SU-DHL-6 (cell line): ENCODE measurements around the gene GARIN5B.

Experiments used
- H2AFZ ChIP-seq: fragments of 200-600 bp; sonication (generic); 2 replicates; pipeline ENCODE4 v1.6.1; 2014; ENCODE audit warnings: low read depth, mild to moderate bottlenecking, moderate library complexity, mixed read lengths, antibody characterized with exemption, low read length; ENCODE audit not compliant: severe bottlenecking
- H3F3A ChIP-seq: fragments of 200-600 bp; shearing (Covaris generic); 2 replicates; pipeline ENCODE4 v1.6.0; 2016; ENCODE audit warnings: antibody characterized with exemption, mild to moderate bottlenecking; ENCODE audit not compliant: insufficient read depth
- H3K27ac ChIP-seq: fragments of 200-600 bp; sonication (generic); 2 replicates; pipeline ENCODE4 v1.5.1; 2016; ENCODE audit warnings: low read depth, mild to moderate bottlenecking, low read length, moderate library complexity, mixed read lengths
- H3K27me3 ChIP-seq: fragments of 200-600 bp; sonication (generic), shearing (Covaris generic); 2 replicates; pipeline ENCODE4 v1.6.0; 2014; ENCODE audit warnings: mild to moderate bottlenecking, low read length
- H3K36me3 ChIP-seq: fragments of 200-600 bp; sonication (generic); 2 replicates; pipeline ENCODE4 v1.6.1; 2014; ENCODE audit warnings: mild to moderate bottlenecking, low read length, mixed read lengths
- H3K4me2 ChIP-seq: fragments of 300-600, 200-600 bp; shearing (Covaris generic), sonication (generic); 2 replicates; pipeline ENCODE4 v1.6.0; 2014; ENCODE audit warnings: low read length, low read depth, mild to moderate bottlenecking; ENCODE audit not compliant: poor library complexity, severe bottlenecking
- H3K4me3 ChIP-seq: fragments of 200-600 bp; sonication (generic); 2 replicates; pipeline ENCODE4 v1.5.1; 2014; ENCODE audit warnings: antibody characterized with exemption, low read length, mild to moderate bottlenecking, mixed read lengths; ENCODE audit not compliant: insufficient read depth, poor library complexity, severe bottlenecking
- H3K79me2 ChIP-seq: fragments of 200-600 bp; sonication (generic); 2 replicates; pipeline ENCODE4 v1.6.1; 2014; ENCODE audit warnings: mild to moderate bottlenecking, low read length, moderate library complexity; ENCODE audit not compliant: insufficient read depth
- H3K9ac ChIP-seq: fragments of 200-600 bp; sonication (generic); 2 replicates; pipeline ENCODE4 v1.7.0; 2014; ENCODE audit warnings: mild to moderate bottlenecking, low read length
- H3K9me2 ChIP-seq: fragments of 200-600 bp; sonication (generic); replicated peaks from 2 replicates; pipeline ENCODE4 v1.6.1; 2014; ENCODE audit warnings: low read length; ENCODE audit not compliant: insufficient read depth
- H3K9me3 ChIP-seq: fragments of 200-600 bp; sonication (generic); 2 replicates; pipeline ENCODE4 v1.6.1; 2014; ENCODE audit warnings: low read length, mixed read lengths; ENCODE audit not compliant: insufficient read depth
- H4K20me1 ChIP-seq: fragments of 200-600 bp; sonication (generic); 2 replicates; pipeline ENCODE4 v1.6.1; 2014; ENCODE audit warnings: low read depth, mild to moderate bottlenecking, antibody characterized with exemption, low read length, moderate library complexity, mixed read lengths
- EZH2phosphoT487 ChIP-seq: fragments of 200-600 bp; sonication (generic), shearing (Covaris generic); conservative IDR thresholded peaks from 2 replicates; pipeline ENCODE4 v1.6.1; 2018; ENCODE audit warnings: mild to moderate bottlenecking, antibody characterized with exemption, low read length, moderate library complexity, mixed read lengths
- TF ChIP-seq, protein P1 (sequence below): fragments of 200-600 bp; sonication (generic); IDR thresholded peaks from one replicate; pipeline ENCODE4 v1.5.1; 2017; ENCODE audit warnings: antibody characterized with exemption, mild to moderate bottlenecking, low read length, moderate library complexity; ENCODE audit not compliant: insufficient read depth, poor library complexity, severe bottlenecking

Gene GARIN5B

GRCh38 chr19:55306712-55307111, 56.3 kb downstream of the GARIN5B start:
- no peak overlapping the region for H3K27ac ChIP-seq
- H3K4me3 ChIP-seq: no peak overlapping the region
- H3K4me2 ChIP-seq: no peak overlapping the region
- no peak overlapping the region for H2AFZ ChIP-seq
- H3F3A ChIP-seq: no peaks in the 10 kb centered on the region
- no peaks in the 10 kb centered on the region for H3K9me3 ChIP-seq
- H3K9ac ChIP-seq: no peak overlapping the region
- H3K27me3 ChIP-seq: no peaks in the 10 kb centered on the region
- no peaks in the 10 kb centered on the region for H3K9me2 ChIP-seq
- no peaks in the 10 kb centered on the region for H3K36me3 ChIP-seq
- TF ChIP-seq, protein P1, sequence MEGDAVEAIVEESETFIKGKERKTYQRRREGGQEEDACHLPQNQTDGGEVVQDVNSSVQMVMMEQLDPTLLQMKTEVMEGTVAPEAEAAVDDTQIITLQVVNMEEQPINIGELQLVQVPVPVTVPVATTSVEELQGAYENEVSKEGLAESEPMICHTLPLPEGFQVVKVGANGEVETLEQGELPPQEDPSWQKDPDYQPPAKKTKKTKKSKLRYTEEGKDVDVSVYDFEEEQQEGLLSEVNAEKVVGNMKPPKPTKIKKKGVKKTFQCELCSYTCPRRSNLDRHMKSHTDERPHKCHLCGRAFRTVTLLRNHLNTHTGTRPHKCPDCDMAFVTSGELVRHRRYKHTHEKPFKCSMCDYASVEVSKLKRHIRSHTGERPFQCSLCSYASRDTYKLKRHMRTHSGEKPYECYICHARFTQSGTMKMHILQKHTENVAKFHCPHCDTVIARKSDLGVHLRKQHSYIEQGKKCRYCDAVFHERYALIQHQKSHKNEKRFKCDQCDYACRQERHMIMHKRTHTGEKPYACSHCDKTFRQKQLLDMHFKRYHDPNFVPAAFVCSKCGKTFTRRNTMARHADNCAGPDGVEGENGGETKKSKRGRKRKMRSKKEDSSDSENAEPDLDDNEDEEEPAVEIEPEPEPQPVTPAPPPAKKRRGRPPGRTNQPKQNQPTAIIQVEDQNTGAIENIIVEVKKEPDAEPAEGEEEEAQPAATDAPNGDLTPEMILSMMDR: no peak
- TF ChIP-seq EZH2phosphoT487: no peak
- H3K79me2 ChIP-seq: no peaks in the 10 kb centered on the region
- H4K20me1 ChIP-seq: no peaks in the 10 kb centered on the region

DNA sequence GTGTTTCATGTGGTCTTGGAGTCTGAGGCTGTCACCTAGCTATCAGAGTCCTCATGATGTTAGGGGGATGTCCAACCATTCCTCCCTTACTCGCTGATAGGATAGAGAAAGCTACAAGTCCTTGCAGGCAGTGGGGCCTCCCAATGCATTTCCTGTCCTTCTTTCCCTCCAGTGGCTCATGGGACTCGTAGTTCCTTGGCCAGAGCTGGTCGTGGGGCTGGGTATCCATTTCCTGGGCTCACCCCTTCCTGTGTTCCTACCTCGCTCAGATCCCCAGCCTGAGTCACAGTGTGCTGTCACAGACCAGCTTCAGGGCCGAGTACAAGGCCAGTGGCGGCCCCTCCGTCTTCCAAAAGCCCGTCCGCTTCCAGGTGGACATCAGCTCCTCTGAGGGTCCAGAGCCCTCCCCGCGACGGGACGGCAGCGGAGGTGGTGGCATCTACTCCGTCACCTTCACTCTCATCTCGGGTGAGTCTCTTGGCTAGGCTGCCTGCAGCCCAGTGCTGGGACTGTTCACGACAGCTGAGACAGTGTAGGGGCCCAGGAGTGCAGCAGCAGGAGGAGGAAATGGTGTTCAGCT, 57.0 kb downstream of the GARIN5B start:
- Histone ChIP-seq H3F3A (no peaks in the 10 kb centered on the region), H3K4me3 (no peak overlapping the region), H3K27ac (no peak overlapping the region), H3K36me3 (no peaks in the 10 kb centered on the region), H3K9ac (no peak overlapping the region), H3K4me2 (no peak overlapping the region), H3K9me2 (no peaks in the 10 kb centered on the region), H3K9me3 (no peaks in the 10 kb centered on the region), H3K27me3 (no peaks in the 10 kb centered on the region), H3K79me2 (no peaks in the 10 kb centered on the region), H2AFZ (no peak overlapping the region), H4K20me1 (no peaks in the 10 kb centered on the region)
- no peak for TF ChIP-seq EZH2phosphoT487
- TF ChIP-seq, protein P1: no peak

GRCh38 chr19:55305491-55305890, 57.6 kb downstream of the GARIN5B start:
- no peaks in the 10 kb centered on the region for H3K27me3 ChIP-seq
- H3K9me3 ChIP-seq: no peaks in the 10 kb centered on the region
- no peak overlapping the region for H3K27ac ChIP-seq
- H2AFZ ChIP-seq: no peak overlapping the region
- no peak overlapping the region for H3K4me3 ChIP-seq
- H4K20me1 ChIP-seq: no peaks in the 10 kb centered on the region
- TF ChIP-seq, protein P1: no peak
- no peak for TF ChIP-seq EZH2phosphoT487
- no peak overlapping the region for H3K4me2 ChIP-seq
- no peaks in the 10 kb centered on the region for H3K9me2 ChIP-seq
- H3F3A ChIP-seq: no peaks in the 10 kb centered on the region
- H3K79me2 ChIP-seq: no peaks in the 10 kb centered on the region
- H3K9ac ChIP-seq: no peak overlapping the region
- no peaks in the 10 kb centered on the region for H3K36me3 ChIP-seq
